GM12801 (cell line): ENCODE measurements around the gene DNAJB4.

Source experiments
- CTCF ChIP-seq: IDR thresholded peaks from one replicate; pipeline ENCODE4 v1.5.1; 2011; ENCODE audit warnings: control low read depth; ENCODE audit not compliant: insufficient read length; ENCODE audit errors: extremely low read depth

The DNAJB4 gene

GRCh38 chr1:78032996-78033796, 28.5 kb downstream of the DNAJB4 start:
- no peak for TF ChIP-seq CTCF

DNA sequence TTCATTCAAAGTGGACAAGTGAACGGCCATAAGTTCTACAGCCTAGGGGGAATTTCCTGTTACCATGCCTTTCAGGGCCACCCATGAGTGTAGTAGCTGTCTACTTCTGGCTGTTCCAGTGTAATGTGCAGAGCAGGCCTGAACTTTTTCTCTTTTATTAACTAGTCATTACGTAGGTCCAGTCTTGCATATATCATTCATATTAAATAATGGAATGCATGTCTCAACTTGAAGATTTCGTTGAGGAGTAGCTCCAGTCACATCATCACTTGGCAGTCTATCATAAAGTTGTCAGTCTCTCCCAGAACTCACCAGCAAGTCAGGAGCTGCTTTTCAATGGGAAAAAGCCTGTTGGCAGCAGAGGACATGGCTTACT, 29.0 kb downstream of the DNAJB4 start:
- no peak for TF ChIP-seq CTCF

GRCh38 chr1:78035121-78035520, 30.4 kb downstream of the DNAJB4 start:
- TF ChIP-seq CTCF: no peak

GRCh38 chr1:78036450-78036849, 31.7 kb downstream of the DNAJB4 start:
- TF ChIP-seq CTCF: no peak

GRCh38 chr1:78038071-78038470, 33.3 kb downstream of the DNAJB4 start:
- no peak for TF ChIP-seq CTCF

GRCh38 chr1:78038491-78038939, 33.8 kb downstream of the DNAJB4 start:
- TF ChIP-seq CTCF: no peak

DNA sequence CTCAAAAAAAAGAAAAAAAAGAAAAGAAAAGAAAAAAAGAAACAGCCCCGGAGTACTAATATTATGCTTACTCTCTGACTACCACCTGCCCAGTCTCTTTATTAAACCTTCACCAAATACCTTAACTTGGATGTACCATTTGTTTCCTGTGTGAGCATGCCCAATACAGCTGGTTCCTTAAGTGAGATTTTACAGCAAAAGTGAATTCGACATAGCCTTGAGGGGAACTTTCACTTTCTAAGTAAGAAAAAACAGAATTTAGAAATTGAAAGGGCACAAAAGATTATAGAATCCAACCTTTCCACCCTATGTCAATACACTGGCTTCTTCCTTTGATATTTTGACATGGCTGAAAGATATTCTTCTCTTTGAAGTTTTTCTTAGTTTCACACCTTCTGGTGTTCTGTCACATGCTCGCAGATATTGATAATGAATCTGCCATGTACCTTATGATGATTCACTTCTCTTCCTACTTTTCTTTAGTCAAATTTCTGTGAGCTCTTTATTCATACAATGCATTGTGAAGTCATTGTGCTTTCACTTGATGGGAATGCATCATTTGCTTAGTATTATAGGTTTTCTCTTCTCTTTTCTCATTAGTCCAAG, 35.8 kb downstream of the DNAJB4 start:
- TF ChIP-seq CTCF: no peak
